HG02759 (cell line): ENCODE data around the gene MICALL2.

Experiments used
- ATAC-seq: cut with Tn5 transposase; IDR thresholded peaks from one replicate; pipeline ENCODE4 v1.9.1; 2021; ENCODE audit warnings: mild to moderate bottlenecking, moderate library complexity; ENCODE audit not compliant: unreplicated experiment

The MICALL2 gene

DNA sequence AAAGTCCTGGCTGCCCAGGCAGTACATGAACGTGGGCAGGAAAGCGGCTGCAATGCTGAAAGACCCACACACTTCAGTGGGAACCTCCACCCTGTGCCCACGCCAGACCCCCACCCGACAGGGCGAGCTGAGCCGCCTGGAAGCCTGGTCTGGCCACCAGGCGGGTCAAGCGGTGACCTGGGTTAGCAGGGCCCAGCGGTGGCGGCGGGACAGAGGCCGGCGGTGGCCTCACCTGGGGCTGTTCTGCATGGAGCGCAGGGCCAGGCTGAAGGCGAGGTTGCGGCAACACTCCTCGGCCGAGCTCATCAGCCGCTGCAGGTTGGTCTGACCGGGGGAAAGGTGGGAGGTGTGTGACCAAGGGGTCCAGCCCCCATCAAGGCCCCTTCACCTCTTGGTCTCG is 11.6 kb upstream of the MICALL2 start:
- no peak for ATAC-seq

DNA sequence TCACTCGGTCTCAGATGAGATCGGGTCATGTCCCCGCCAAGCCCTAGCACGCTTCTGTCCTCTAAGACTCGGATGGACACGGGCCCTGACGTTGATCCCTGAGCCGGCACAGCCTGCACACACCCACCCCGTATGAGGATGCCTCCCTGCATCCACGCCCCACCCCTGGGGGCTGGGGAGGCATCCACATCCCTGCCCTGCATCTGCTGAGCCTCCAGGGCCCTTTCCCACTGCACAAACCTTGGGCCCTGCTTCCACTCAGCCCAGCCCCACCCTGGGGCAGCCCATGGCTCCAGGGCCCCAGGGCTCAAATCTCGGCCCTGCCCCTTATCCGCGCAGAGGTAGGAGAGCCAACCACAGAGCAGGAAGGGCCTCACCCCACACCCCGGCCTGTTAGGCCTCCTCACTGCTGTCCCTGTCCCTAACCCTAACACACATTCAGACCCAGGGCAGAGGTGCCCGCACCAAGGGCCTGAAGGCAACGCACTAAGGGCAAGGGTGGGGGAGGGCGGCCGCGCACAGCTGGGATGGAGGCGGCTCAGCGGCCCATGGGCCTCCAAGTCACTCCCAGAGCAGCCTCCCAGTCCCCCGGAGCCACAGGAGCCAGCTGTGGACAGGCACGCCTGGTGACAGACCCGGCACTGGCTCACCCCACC is 9.5 kb upstream of the MICALL2 start:
- ATAC-seq = no peak

DNA sequence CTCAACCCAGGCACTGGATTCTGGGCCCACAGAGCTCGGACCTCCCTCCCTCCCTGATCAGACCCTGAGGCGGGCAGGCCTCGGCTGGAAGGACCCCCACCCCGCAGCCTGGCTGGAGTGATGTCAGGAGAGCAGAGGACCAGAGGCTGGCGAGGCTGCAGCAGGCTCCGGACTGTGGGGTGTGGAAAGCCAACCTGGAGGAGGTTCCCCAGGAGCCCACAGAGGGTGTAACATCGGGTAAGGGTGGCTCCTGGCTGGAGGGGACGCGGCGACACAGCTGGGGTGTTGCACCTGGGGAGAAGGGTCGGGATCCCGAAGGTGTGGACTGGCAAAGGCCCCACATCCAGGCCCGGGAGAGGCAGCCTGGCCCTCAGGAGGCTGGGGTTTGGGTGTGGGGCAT is 8.9 kb upstream of the MICALL2 start:
- no peak for ATAC-seq

DNA sequence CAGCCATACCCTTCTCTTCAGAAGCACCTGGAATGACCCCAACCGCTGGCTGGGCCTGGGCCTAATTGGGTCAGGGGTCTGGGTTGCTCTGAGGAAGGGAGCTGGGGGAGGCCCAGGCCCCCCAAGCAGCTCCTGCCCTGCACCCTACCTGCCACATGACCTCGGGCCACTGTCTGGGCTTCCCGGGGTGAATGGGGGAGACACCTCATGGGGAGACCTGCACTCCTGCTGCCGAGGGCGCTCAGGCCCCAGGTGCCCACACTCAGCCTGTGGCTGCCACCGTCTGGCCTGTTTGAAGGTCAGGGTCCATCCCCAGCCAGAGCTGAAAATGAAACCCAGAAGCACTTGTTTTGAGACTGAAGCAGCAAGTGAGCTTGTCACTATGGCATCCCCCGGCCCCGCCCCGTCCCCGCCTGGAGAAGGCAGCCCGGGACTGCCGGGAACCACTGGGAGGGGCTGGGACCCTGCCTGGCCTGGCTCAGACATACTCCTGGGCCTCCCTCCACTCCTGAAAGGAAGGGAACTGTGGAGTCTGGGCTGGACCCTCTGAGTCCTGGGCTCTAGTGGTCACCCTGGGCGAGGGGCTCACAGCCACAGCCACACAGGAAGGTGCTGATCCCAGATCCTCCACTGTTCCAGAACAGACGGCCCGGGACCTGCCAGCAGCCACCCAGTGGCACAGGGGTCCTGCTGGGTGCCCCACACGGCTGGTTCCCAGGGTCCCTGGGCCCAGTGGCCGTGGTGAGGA is 7.4 kb upstream of the MICALL2 start:
- ATAC-seq = no peak

DNA sequence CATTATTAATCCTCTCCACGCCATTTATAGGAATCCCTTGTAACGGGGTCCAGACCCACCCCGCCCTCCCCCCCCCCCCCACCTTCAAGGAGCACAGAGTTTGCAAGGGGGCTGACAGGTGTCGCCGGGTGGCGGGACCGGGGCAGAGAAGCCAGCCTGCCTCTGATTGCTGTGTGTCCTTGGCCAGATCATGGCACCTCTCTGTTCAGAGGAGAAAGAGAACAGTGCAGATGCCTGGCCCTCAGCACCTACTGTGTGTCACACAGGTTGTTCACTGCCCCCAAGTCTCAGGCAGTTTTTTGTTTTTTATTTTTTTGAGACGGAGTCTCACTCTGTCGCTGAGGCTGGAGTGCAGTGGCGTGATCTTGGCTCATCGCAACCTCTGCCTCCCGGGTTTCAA is 5.4 kb upstream of the MICALL2 start:
- no peak for ATAC-seq

DNA sequence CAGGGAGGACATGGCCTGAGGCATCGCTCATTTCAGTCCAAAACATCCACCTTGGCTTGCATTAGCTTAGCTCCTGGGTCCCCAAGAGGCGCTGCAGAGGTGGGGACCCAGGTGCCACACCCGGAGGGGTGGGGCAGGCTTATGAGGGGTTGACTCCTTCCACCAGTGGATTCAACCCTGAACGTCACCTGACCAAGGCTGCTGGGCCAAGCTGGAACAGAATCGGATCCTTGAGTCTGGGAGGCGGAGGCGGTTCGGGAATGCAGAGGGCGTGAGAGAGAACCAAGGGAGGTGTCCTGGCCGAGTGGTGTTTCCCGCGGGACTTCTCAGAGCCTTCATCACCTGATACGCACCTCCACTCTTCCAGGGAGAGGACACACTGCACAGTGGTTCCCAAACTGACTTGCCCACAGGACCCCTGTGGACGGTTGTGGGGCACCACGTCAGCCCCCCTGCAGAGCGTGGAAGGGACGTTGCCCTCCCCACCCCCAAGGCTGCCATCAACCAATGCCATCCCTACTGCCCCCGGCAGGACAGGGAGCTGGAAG is 4.5 kb upstream of the MICALL2 start:
- ATAC-seq = no peak

DNA sequence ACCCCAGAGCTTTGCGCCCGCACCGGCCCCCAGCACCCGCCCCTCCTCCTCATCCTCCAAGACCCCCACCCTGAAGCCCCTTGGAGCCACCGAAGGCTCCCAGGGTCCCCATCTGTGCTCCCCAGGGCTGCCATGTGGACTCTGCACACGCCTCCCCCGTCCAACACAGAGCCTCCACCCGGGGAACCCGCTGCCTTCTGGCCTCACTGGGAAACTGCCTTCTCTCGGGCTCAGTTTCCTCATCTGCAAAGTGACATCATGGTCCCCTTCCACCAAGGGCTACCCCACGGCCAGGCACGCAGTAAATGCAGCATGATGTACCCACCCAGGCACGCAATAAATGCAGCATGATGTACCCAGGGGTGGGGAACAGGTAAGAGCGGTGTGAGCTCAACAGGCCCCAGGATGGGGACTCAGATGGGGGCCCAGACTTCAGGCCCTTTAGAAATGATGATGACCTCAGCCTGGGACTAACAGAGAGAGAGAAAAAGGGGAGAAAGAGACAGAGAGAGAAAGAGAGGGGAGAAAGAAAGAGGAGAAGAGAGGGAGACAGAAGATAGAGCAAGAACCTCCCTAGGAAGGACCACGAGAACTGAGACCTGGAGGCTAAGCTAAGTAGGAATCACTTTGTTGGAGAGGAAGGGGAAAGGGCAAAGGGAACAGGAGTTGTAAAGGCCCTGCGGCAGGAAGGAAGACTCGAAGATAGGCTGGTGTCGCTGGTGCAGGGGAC is 2.5 kb upstream of the MICALL2 start:
- no peak for ATAC-seq

DNA sequence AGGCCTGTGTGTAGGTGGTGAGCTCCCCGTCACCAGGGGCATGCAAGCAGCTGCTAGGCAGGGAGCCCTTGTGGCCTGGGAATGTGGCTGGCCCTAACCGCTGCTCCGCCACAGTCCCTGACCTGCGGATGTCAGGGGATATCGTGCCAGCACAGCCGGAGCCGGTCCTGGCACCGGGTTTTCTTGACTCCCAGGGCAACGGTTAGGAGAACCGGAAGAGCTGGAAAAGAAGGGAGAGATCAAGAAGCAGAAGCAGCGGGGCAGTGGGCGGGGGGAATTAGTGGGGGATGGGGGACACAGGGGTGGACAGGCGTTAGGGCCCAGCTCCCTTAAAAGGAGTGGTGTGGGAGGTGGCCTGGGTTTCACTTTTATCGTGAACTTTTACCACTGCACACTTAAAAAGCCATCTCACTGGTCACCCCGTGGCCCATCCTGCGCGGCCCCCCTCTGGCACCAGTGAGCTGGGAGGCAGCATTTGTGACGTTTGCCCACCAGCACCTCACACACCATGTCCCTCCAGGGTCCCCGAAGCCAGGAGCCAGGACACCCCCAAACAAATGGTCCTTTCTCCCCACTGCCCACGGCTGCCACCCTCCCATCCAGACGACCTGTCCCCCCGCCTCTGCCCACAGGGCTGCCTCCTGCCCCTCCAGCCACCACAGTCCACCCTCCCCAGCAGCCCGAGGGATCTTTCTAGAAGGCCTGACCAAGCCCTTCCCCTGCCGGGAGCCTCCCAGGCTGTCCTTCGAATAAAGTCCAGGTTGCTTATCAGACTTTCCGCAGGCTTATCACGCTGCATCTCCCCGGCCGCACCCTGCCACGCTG is 1.8 kb upstream of the MICALL2 start:
- ATAC-seq = no peak

DNA sequence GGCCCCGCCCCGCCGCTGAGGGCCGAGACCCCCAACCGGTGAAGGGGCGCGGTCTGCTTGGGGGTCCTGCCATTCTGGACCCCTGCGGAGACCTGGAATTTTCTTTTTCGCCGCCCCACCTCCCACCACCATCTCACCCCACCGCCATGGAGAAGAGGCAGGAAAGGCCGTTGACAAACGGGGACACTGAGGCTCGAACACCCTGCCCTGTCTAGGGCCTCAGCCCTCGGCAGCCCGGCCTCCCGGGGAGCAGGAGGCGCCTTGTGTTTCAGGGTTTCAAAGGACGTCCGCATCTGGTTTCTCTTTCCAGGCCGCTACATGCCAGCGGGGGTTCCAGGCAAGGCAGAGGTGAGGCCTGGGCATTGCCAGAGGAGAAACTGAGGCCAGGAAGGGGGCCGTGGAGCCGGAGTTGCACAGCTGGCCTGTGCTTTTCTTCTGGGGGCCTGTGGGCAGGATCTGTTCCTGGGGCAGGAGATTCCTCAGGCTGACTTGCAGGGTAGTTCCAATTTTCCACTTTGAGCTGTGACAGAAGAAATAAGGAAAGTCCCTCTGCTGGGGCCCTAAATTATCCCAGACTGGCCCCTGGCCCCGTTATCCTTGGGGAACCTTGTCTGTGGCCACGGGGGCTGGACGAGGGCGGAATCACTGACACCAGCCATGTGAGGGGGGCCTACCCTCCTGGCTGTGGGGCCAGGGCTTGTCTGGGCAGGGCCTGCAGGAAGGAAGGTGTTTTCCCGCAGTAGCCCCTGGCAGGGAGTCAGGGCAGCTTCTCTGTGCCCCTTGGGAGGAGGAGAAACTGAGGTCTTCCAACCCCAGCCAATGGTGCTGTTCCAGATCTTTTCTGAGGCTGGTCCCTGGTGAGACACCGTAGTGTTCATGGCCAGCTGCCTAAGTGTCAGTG is 900 bp upstream of the MICALL2 start:
- no peak for ATAC-seq

DNA sequence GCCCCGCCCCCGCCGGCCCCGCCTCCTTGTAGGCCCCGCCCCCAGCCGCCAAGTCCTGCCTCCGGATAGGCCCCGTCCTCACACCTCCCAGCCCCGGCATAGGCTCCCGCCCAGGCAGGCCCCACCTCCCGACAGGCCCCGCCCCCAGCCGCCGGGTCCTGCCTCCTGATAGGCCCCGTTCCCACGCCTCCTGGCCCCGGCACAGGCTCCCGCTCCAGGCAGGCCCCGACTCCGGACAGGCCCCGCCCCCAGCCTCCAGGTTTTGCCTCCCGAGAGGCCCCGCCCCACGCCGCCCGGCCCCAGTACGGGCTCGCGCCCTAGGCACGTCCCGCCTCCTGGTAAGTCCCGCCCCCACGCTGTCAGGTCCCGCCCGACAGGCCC is 232 bp upstream of the MICALL2 start:
- peak; percentile 93 for ATAC-seq

DNA sequence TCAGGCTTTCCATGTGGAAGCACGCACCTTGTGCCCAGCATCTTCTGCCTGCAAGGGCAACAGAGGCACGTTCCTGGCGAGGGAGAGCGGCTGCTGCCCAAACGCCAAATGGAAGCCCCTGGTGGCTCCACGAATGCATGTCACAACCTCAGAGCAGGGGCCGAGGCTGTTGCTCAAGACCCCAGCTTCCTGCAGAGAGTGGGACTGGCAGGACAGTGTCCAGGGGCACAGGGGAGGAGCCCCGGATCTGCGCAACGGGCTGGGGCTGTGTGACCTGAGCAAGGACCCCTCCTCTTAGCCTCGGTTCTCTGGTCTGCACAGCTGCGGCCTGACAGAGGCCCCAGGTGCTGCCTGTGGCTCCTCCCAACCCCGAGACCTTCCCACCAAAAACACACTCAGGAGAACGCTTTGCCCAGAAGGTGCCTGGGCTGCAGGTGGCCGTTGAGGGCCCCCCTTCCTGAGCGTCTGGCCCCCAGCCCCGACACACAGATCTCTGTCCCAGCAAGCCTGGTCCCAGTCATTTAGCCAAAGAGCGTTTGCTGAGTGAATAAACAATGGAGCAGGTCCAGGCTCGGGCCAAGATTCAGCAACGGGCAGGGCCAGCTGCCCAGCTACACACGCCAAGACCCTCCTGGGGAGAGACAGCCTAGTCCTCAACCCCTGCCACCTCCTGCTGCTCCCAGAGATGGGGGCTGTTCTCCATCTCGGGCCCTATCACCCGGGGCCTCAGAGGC is 1.2 kb downstream of the MICALL2 start:
- no peak for ATAC-seq

DNA sequence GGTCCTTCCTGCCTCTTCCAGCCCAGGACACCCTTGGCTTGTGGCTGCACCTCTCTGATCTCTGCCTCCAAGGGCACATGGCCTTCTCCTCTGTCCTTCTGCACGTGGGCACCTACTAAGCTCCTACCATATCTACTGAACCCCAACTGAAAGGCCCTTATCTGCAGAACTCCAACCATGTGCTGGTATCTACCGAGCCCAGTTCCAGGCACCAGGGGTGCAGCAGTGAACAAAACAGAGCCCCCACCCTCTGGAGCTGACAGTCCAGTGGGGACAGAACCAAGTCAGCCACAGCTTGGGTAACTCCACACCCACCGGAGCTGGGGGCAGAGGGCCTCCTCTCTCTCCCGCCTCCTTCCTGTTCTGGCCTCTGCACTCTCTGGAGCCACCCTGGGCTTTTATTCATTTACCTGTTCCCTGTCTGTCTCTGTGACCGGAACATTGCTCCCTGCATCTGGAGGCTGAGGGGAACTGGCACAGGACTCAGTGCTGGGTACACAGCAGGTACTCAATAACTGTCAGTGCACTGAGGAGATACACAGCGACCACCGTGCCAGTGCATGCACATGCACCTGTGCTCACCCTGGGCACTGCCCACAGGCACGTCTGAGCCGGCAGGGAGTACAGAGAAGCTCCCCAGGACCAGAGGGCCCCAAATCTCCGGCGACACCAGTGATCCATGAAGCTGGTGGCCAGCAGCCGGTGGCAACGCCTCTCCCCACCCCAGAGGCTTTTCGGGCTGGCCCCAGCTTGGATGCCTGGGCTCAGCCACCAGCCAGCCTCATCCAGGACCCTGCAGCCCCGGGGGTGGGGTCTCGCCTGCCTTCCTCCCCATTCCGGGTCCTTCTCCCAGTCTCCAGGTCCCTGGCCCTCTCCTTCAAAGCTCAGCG is 2.0 kb downstream of the MICALL2 start:
- ATAC-seq = no peak

DNA sequence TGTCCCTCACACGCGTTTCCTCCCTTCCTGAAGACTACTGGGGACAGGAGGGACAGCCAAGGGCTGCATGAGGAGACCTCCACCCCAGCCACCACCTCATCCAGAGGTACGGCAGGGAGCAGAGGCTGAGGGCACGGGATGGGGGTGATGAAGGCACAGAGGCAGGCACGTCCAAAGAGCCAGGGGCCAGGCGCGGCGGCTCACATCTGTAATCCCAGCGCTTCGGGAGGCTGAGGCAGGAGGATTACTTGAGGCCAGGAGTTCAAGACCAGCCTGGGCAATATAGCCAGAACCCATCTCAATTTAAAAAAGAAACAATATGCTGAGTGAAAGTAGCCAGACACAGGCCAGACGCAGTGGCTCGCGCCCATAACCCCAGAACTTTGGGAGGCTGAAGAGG is 3.3 kb downstream of the MICALL2 start:
- no peak for ATAC-seq

DNA sequence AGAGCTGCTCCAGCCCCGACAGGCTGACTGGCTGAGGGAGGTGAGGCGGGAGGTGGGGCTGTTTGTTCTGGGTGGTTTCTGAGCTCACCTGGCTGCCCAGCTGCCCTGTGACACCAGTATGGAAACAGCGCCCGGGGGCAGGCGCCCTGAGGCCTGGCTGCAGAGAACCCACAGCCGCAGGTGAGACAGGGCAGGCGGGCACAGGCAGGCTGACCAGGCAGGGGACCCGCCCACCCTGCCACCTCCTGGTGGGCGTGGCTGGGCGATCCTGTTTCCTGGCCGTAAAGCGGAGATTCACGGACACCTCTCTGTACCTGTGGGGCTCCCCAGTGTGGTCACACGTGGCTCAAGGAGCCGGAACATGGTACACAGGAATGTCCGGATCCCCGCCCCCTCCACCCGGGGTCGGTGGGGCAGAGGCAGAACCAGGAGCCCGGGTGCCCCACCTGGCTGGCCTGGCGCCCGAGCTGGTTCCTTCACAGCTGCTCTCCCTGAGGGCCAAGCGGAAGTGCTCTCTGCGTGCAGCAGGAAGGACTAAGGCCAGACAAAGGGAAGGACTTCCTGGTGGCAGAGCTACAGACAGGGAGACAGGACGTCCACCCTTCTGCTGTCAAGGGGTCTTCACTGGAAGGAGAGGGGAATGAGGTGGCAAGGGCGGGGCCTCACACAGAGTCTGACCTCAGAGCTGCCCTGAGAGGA is 3.9 kb downstream of the MICALL2 start:
- no peak for ATAC-seq

DNA sequence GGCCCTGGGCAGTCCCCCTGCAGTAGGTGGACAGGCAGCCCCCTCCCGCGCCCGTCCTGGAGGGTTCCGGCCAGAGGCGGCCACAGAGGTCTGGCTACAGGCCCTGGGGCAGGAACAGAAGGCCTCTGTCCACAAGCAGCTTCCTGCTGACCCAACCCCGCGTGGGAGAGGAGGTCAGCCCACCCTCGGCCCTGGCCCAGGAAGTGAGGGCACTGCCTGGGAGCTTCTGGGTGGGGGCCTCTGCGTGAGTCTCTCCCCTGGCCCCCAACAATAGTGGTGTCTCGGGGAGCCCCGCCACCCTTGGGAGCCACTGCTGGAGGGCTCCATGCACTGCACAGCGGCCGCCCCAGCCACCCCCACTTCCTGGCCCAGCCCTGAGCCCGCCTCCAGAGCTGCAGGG is 4.7 kb downstream of the MICALL2 start:
- no peak for ATAC-seq

DNA sequence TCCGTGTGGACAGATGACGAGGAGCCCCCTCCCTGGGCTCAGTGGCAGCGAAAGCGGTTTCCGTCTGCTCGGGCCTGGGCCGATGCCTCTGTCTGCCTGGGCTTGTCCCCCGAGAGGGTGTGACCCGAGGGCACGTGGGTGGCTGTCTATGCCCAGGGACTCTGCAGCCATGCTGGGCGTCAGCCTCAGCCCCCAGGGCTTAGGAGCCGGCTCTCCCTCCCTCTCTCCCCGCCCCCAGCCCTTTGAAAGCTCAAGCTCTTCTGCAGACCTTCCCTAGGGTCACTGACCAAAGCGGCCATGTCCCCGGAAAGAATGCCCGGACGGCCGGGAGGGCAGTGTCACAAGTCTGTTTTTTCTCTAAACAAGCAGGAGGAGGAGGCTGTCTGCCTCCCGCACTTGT is 7.1 kb downstream of the MICALL2 start:
- ATAC-seq = no peak

DNA sequence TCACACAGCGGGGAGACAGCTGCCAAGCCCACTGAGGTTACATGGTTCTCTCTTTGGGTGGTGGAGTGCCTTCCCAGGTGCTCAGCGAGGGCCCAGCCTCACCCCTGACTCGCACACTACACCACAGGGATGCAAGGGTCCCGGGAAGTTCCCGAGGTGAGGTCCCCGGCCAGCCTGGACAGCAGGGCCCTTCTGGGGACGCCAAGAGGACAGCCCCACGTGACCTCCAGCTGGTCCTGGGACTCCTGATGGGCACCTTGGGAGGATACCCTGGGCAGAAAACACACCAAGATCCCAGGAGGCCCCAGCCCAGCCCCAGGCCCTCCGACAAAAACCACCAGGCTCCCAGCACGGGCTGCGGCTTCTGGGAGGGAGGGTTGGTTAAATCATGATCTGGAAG is 8.3 kb downstream of the MICALL2 start:
- ATAC-seq = no peak

DNA sequence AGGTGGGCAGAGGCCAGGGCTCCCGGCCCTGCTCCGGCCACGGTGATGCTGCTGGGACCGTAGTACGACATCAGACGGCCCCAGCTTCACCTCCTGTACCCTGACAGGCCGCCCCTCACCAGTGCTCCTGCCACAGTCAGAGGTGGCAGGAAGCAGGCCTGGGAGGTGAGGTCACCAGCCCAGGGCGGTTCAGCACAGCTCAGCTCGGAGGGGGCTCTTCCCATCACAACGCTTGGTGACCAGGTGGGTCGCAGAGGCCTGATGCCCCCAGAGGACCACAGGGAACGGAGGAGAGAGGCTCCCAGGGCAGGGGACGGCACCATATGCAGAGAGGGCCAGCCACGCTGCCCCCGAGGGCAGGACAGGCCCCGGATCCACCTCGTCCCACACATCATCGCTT is 8.8 kb downstream of the MICALL2 start:
- ATAC-seq = no peak
